ENCODE measurements around the gene FRMD4A. TPM values are rescaled to one million over a fixed set of nuclear protein-coding genes. Genes with fewer than 3 reads are reported as not detected.

FRMD4A gene
- total RNA-seq, 1 experiment from 2014 or later = 18.3 TPM

DNA sequence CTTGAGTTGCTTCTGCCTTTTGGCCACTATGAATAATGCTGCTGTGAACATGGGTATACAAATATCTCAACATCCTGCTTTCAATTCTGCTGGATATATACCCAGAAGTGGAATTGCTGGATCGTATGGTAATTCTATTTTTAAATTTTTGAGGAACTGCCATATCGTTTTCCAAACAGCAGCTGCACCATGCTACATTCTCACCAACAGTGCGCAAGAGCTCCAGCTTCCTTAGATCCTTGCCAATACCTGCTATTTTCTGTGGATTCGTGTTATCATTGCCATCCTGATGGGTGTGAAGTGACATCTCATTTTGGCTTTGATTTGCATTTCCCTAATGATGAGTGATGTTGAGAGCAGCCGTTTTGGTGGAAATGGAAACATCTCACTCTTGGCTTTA lies 26.7 kb downstream of the FRMD4A start:
- ChIA-PET CTCF (no interaction called here), POLR2A (ENCODE audit: unreplicated experiment) (no interaction called here)
- intact Hi-C loops (cut with micrococcal nuclease; ENCODE audit: unreplicated experiment) = loop anchor here (5.0 kb wide), 1 partner anchor 173 kb away; no protein-coding TSS in a partner anchor
- H3K4me2 ChIP-seq = no peak overlapping the region
- H2AFZ ChIP-seq = no peak overlapping the region
- H3K4me3 ChIP-seq = no peak overlapping the region
- peaks cover 81% of the 10 kb centered on the region for H3K27me3 ChIP-seq (ENCODE audit: insufficient read depth, low read depth)
- TF ChIP-seq, protein P1, sequence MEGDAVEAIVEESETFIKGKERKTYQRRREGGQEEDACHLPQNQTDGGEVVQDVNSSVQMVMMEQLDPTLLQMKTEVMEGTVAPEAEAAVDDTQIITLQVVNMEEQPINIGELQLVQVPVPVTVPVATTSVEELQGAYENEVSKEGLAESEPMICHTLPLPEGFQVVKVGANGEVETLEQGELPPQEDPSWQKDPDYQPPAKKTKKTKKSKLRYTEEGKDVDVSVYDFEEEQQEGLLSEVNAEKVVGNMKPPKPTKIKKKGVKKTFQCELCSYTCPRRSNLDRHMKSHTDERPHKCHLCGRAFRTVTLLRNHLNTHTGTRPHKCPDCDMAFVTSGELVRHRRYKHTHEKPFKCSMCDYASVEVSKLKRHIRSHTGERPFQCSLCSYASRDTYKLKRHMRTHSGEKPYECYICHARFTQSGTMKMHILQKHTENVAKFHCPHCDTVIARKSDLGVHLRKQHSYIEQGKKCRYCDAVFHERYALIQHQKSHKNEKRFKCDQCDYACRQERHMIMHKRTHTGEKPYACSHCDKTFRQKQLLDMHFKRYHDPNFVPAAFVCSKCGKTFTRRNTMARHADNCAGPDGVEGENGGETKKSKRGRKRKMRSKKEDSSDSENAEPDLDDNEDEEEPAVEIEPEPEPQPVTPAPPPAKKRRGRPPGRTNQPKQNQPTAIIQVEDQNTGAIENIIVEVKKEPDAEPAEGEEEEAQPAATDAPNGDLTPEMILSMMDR (conservative IDR thresholded peaks at IDR 0.05) = no peak
- TF ChIP-seq EZH2 (IDR thresholded peaks at IDR 0.05; ENCODE audit: low read depth) = no peak
- no peaks in the 10 kb centered on the region for H3K36me3 ChIP-seq (ENCODE audit: low read depth)
- H3K4me1 ChIP-seq (replicated peaks; ENCODE audit: insufficient read depth) = no peaks in the 10 kb centered on the region
- H3K79me2 ChIP-seq (ENCODE audit: low read depth) = no peaks in the 10 kb centered on the region
- H3K27ac ChIP-seq = no peak overlapping the region
- no peaks in the 10 kb centered on the region for H3K9me2 ChIP-seq (ENCODE audit: insufficient read depth)
- no TSS peak for BruUV-seq (replicated peaks)
- DNase-seq = no peak
- no peaks in the 10 kb centered on the region for H4K20me1 ChIP-seq (ENCODE audit: insufficient read depth)
- no peaks in the 10 kb centered on the region for H3F3A ChIP-seq (ENCODE audit: insufficient read depth, low read depth)
- no peaks in the 10 kb centered on the region for H3K9me3 ChIP-seq (ENCODE audit: insufficient read depth, low read depth)

DNA sequence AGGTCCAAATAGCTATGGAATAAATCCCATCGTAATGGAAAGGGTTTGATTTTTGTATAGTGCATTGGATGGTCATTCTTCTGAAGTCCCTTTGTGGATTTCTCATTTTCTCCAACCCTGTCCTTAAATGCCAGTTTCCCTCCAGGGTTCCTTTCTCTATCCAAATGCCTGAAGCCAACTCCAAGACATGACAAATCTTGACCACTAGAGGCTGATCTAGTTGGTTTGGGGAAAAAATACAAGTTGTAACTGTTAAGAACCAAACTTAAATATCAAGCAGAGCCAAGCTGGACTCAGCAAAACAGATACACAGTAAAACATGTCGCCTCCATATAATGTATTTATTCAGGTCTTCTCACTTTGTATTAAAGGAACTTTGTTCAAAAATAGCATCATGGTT lies 28.7 kb downstream of the FRMD4A start:
- Histone ChIP-seq H3K27ac (no peak overlapping the region), H3K27me3 (ENCODE audit: insufficient read depth, low read depth) (peaks cover 63% of the 10 kb centered on the region), H3K4me2 (no peak overlapping the region), H3K4me1 (replicated peaks; ENCODE audit: insufficient read depth) (no peaks in the 10 kb centered on the region), H3K4me3 (no peak overlapping the region), H3K9me3 (ENCODE audit: insufficient read depth, low read depth) (no peaks in the 10 kb centered on the region), H3K36me3 (ENCODE audit: low read depth) (no peaks in the 10 kb centered on the region), H4K20me1 (ENCODE audit: insufficient read depth) (no peaks in the 10 kb centered on the region), H3K79me2 (ENCODE audit: low read depth) (no peaks in the 10 kb centered on the region), H3K9me2 (ENCODE audit: insufficient read depth) (no peaks in the 10 kb centered on the region), H2AFZ (no peak overlapping the region), H3F3A (ENCODE audit: insufficient read depth, low read depth) (no peaks in the 10 kb centered on the region)
- ChIA-PET POLR2A (ENCODE audit: unreplicated experiment) (interaction anchor here (0.7 kb wide), 1 partner anchor 99 kb away, joined by 5 read pairs; no protein-coding TSS in a partner anchor), CTCF (no interaction called here)
- no TSS peak for BruUV-seq (replicated peaks)
- TF ChIP-seq EZH2 (IDR thresholded peaks at IDR 0.05; ENCODE audit: low read depth) = no peak
- TF ChIP-seq, protein P1 (conservative IDR thresholded peaks at IDR 0.05) = no peak; the same call in 1 of the 2 replicates
- intact Hi-C loops (cut with micrococcal nuclease; ENCODE audit: unreplicated experiment) = loop anchor here (5.0 kb wide), 1 partner anchor 175 kb away; no protein-coding TSS in a partner anchor
- no peak for DNase-seq

DNA sequence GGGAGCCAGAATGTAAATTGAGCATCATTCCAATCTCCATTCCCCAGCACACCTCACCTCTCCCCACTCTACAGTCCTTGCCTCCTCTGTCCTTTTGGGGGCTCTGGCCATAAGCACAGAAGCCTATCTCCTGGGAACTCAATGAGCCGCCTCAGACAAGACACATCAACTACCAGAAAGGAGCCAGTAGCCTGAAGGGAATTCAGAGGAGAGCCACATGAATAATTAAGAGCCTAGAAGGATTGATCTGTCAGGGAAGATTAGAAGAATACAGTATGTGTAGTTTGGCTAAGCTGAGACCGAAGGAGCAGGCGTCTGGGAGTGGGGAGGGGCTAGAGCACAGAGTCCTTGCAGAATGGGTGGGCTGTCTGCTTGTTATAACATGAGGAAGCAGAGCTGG lies 31.2 kb downstream of the FRMD4A start:
- H4K20me1 ChIP-seq (ENCODE audit: insufficient read depth) = no peaks in the 10 kb centered on the region
- DNase-seq = no peak
- no peaks in the 10 kb centered on the region for H3K4me1 ChIP-seq (replicated peaks; ENCODE audit: insufficient read depth)
- CTCF ChIA-PET = no interaction called here
- peaks cover 44% of the 10 kb centered on the region for H3K27me3 ChIP-seq (ENCODE audit: insufficient read depth, low read depth)
- H3K4me3 ChIP-seq = no peak overlapping the region
- no peaks in the 10 kb centered on the region for H3F3A ChIP-seq (ENCODE audit: insufficient read depth, low read depth)
- H3K79me2 ChIP-seq (ENCODE audit: low read depth) = no peaks in the 10 kb centered on the region
- BruUV-seq (replicated peaks) = no TSS peak
- TF ChIP-seq, protein P1 (conservative IDR thresholded peaks at IDR 0.05) = no peak
- no peak for TF ChIP-seq EZH2 (IDR thresholded peaks at IDR 0.05; ENCODE audit: low read depth)
- POLR2A ChIA-PET (ENCODE audit: unreplicated experiment) = no interaction called here
- no peak overlapping the region for H2AFZ ChIP-seq
- H3K36me3 ChIP-seq (ENCODE audit: low read depth) = no peaks in the 10 kb centered on the region
- intact Hi-C loops (cut with micrococcal nuclease; ENCODE audit: unreplicated experiment) = no loop called here
- no peaks in the 10 kb centered on the region for H3K9me2 ChIP-seq (ENCODE audit: insufficient read depth)
- no peaks in the 10 kb centered on the region for H3K9me3 ChIP-seq (ENCODE audit: insufficient read depth, low read depth)
- H3K27ac ChIP-seq = no peak overlapping the region
- no peak overlapping the region for H3K4me2 ChIP-seq
